ENCODE data around the gene PTPRG. TPM values are rescaled to one million over a fixed set of nuclear protein-coding genes. Genes with fewer than 3 reads are reported as not detected.

PTPRG gene
- polyA plus RNA-seq, 3 donors, result not detected

DNA sequence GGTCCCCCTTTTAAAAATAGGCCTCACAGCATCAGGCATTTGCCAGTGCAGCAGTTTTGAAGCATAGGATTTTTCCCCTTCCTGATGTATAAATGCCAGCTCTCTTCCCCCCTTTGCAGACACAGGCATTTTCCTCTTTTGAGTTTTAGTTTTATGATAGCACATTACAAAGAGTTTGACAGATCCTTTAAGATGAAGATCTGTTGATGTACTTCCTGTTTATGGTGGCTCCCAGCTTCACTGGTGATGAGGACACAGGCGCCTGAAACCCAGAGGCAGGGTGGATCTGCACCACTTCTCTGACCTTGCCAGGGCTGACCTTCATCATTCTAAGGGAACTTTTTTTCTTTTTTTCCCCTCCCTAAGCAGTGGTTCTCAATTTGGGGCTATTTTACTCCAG lies 243.4 kb downstream of the PTPRG start:
- WGBS (ENCODE audit: insufficient coverage), result no CpG with 5 or more reads among the region's 1 CpG

DNA sequence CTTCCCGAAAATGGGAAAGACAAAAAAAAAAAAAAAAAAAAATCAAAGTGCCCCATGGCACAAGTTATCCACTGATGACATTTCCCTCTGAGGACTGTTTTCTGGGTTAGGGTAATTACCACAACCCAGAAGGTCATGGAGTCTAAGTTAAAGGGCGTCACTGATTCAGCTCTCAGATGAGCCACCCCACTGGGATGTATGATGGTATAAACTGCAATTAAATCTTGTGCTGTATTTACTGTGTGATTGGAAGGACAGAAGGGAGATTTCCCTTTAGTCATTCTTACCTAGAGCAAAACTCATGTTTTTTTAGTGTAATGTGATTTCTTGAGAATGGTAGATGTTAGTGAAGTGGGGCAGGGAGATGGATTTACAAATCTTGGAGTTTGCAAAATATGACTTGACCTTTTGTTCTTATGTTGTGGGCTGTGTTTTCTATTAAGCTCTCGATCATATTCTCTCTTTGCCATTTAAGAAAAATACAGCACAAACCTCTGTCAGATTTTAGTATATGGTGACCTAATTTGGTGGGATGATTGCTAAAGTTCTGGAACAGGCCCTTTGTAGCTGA lies 244.2 kb downstream of the PTPRG start:
- H4K20me1 ChIP-seq (ENCODE audit: insufficient read depth, low read length), result no peaks in the 10 kb centered on the region
- TF ChIP-seq, protein P1, sequence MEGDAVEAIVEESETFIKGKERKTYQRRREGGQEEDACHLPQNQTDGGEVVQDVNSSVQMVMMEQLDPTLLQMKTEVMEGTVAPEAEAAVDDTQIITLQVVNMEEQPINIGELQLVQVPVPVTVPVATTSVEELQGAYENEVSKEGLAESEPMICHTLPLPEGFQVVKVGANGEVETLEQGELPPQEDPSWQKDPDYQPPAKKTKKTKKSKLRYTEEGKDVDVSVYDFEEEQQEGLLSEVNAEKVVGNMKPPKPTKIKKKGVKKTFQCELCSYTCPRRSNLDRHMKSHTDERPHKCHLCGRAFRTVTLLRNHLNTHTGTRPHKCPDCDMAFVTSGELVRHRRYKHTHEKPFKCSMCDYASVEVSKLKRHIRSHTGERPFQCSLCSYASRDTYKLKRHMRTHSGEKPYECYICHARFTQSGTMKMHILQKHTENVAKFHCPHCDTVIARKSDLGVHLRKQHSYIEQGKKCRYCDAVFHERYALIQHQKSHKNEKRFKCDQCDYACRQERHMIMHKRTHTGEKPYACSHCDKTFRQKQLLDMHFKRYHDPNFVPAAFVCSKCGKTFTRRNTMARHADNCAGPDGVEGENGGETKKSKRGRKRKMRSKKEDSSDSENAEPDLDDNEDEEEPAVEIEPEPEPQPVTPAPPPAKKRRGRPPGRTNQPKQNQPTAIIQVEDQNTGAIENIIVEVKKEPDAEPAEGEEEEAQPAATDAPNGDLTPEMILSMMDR (IDR thresholded peaks at IDR 0.05), result no peak
- H3K4me3 ChIP-seq (replicated peaks in 1 of 3; ENCODE audit: low read depth in 2 of 3, low read length in 3 of 3), result no peak overlapping the region
- H3K9ac ChIP-seq (ENCODE audit: insufficient read depth, low read length, poor library complexity, severe bottlenecking), result no peak overlapping the region
- no peak overlapping the region for H3K4me2 ChIP-seq (replicated peaks; ENCODE audit: extremely low read depth, low read length, poor library complexity, severe bottlenecking)
- peaks cover 0 to 7% of the 10 kb centered on the region in 2 donors for H3K9me3 ChIP-seq (replicated peaks in 1 of 2; ENCODE audit: control insufficient read depth in 1 of 2, insufficient read depth in 1 of 2, low read length in 2 of 2)
- no peak overlapping the region for H3K27ac ChIP-seq (ENCODE audit: low read depth in 1 of 2, low read length in 2 of 2)
- Mint-ChIP-seq H3K9me3 (peaks cover 0 to 12% (median 2%) of the 10 kb centered on the region in 7 donors), H3K27me3 (ENCODE audit: low read depth in 3 of 3) (no peaks in the 10 kb centered on the region), H3K27ac (peak overlapping the region in 1 of 7 donors; percentile 6), H3K36me3 (no peaks in the 10 kb centered on the region), H3K4me3 (no peak overlapping the region), H3K4me1 (no peaks in the 10 kb centered on the region)
- H3K4me1 ChIP-seq (ENCODE audit: control insufficient read depth in 1 of 2, insufficient read depth in 2 of 2, low read length in 2 of 2), result no peaks in the 10 kb centered on the region
- H2AFZ ChIP-seq (ENCODE audit: insufficient read depth, low read depth, low read length, poor library complexity, severe bottlenecking), result no peak overlapping the region
- no peaks in the 10 kb centered on the region for H3K36me3 ChIP-seq (replicated peaks in 1 of 2; ENCODE audit: control insufficient read depth in 1 of 2, insufficient read depth in 2 of 2, low read length in 2 of 2)
- no peaks in the 10 kb centered on the region for H3K27me3 ChIP-seq (ENCODE audit: control insufficient read depth in 2 of 2, insufficient read depth in 2 of 2, low read length in 2 of 2)
- intact Hi-C loops (cut with micrococcal nuclease), result no loop called here
- H3K79me2 ChIP-seq (ENCODE audit: insufficient read depth, low read length), result no peaks in the 10 kb centered on the region
- 57% methylated on average over 1 of the region's 3 CpGs for WGBS (ENCODE audit: insufficient coverage)
- no peak for DNase-seq

More for the DNA sequence above, 243.4 kb downstream of the PTPRG start:
- no peak overlapping the region for H2AFZ ChIP-seq (ENCODE audit: insufficient read depth, low read depth, low read length, poor library complexity, severe bottlenecking)
- H3K4me3 ChIP-seq (replicated peaks in 1 of 3; ENCODE audit: low read depth in 2 of 3, low read length in 3 of 3), result no peak overlapping the region
- H3K79me2 ChIP-seq (ENCODE audit: insufficient read depth, low read length), result no peaks in the 10 kb centered on the region
- Mint-ChIP-seq H3K27ac (no peak overlapping the region), H3K4me1 (no peaks in the 10 kb centered on the region), H3K36me3 (no peaks in the 10 kb centered on the region), H3K4me3 (no peak overlapping the region), H3K9me3 (peaks cover 0 to 13% (median 2%) of the 10 kb centered on the region in 7 donors), H3K27me3 (ENCODE audit: low read depth in 3 of 3) (no peaks in the 10 kb centered on the region)
- peaks cover 0 to 8% of the 10 kb centered on the region in 2 donors for H3K9me3 ChIP-seq (replicated peaks in 1 of 2; ENCODE audit: control insufficient read depth in 1 of 2, insufficient read depth in 1 of 2, low read length in 2 of 2)
- no peak overlapping the region for H3K27ac ChIP-seq (ENCODE audit: low read depth in 1 of 2, low read length in 2 of 2)
- no peaks in the 10 kb centered on the region for H3K36me3 ChIP-seq (replicated peaks in 1 of 2; ENCODE audit: control insufficient read depth in 1 of 2, insufficient read depth in 2 of 2, low read length in 2 of 2)
- DNase-seq, result no peak
- intact Hi-C loops (cut with micrococcal nuclease), result no loop called here
- no peak overlapping the region for H3K9ac ChIP-seq (ENCODE audit: insufficient read depth, low read length, poor library complexity, severe bottlenecking)
- no peaks in the 10 kb centered on the region for H4K20me1 ChIP-seq (ENCODE audit: insufficient read depth, low read length)
- no peaks in the 10 kb centered on the region for H3K27me3 ChIP-seq (ENCODE audit: control insufficient read depth in 2 of 2, insufficient read depth in 2 of 2, low read length in 2 of 2)
- H3K4me1 ChIP-seq (ENCODE audit: control insufficient read depth in 1 of 2, insufficient read depth in 2 of 2, low read length in 2 of 2), result no peaks in the 10 kb centered on the region
- H3K4me2 ChIP-seq (replicated peaks; ENCODE audit: extremely low read depth, low read length, poor library complexity, severe bottlenecking), result no peak overlapping the region
- TF ChIP-seq, protein P1 (IDR thresholded peaks at IDR 0.05), result no peak
